Stimulated activated naive CD8-positive, alpha-beta T cell treated with anti-CD3 and anti-CD28 coated beads, Interleukin-15, Interleukin-2, amounts not matched to agents 100 ng/mL and 50 ng/mL, for 24 hours (primary cell): ENCODE measurements around the gene TSTD1.
A peak's percentile ranks its signal among the peaks of the same experiment; 100 is the strongest.
"Not testable (repeated sequence)": the region's sequence is repeated elsewhere in the genome, so short reads cannot be mapped to it uniquely, and the experiment has no call there.

Experiments used
- H3K27ac Mint-ChIP-seq: one replicate; pipeline ENCODE4 v1.8.0; 2021; ENCODE audit warnings: mild to moderate bottlenecking, mixed read lengths
- H3K27me3 Mint-ChIP-seq: one replicate; pipeline ENCODE4 v1.8.0; 2021; ENCODE audit warnings: mixed read lengths
- H3K36me3 Mint-ChIP-seq: one replicate; pipeline ENCODE4 v1.8.0; 2021; ENCODE audit warnings: low read depth, mixed read lengths
- H3K4me1 Mint-ChIP-seq: one replicate; pipeline ENCODE4 v1.8.0; 2021; ENCODE audit warnings: low read depth, mixed read lengths
- H3K4me3 Mint-ChIP-seq: one replicate; pipeline ENCODE4 v1.8.0; 2021; ENCODE audit warnings: mild to moderate bottlenecking, mixed read lengths
- H3K9me3 Mint-ChIP-seq: one replicate; pipeline ENCODE4 v1.8.0; 2021; ENCODE audit warnings: mixed read lengths

Gene TSTD1

DNA sequence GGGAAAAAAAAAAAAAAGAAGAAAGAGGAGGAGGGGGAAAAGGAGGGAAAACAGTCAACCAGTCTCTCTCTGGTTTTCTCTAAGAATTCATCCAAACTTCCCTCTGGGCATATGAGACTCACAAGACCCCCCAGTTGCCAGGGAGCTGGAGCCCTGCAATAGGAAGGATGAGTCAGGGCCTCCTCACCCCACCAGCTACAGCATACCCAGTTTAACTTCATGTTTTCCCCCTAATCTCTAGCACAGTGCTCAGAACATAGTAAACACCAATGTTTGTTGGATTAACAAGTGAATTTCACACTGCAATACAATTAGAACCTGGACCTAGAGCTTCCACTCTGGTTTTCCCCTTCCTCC is 25.7 kb downstream of the TSTD1 start:
- H3K4me1 Mint-ChIP-seq = peaks cover 47% of the 10 kb centered on the region
- H3K27ac Mint-ChIP-seq = peak overlapping the region; percentile 85
- peak overlapping the region; percentile 80 for H3K4me3 Mint-ChIP-seq
- H3K9me3 Mint-ChIP-seq = no peaks in the 10 kb centered on the region
- no peaks in the 10 kb centered on the region for H3K36me3 Mint-ChIP-seq
- H3K27me3 Mint-ChIP-seq = no peaks in the 10 kb centered on the region

DNA sequence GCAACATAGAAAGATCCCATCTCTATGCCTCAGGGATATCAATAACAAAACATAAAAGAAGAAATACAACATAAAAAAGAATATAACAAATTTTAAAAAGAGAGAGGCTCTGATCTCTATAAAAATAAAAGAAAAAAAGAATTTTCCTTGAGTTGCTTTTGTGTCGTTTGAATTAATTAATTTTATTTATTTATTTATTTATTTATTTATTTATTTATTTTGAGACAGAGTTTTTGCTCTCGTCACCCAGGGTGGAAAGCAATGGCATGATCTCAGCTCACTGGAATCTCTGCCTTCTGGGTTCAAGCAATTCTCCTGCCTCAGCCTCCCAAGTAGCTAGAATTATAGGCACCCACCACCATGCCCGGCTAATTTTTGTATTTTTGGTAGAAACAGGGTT is 26.3 kb downstream of the TSTD1 start:
- Mint-ChIP-seq H3K4me1 (peaks cover 42% of the 10 kb centered on the region), H3K27me3 (no peaks in the 10 kb centered on the region), H3K36me3 (no peaks in the 10 kb centered on the region), H3K27ac (no peak overlapping the region), H3K4me3 (no peak overlapping the region), H3K9me3 (no peaks in the 10 kb centered on the region)

DNA sequence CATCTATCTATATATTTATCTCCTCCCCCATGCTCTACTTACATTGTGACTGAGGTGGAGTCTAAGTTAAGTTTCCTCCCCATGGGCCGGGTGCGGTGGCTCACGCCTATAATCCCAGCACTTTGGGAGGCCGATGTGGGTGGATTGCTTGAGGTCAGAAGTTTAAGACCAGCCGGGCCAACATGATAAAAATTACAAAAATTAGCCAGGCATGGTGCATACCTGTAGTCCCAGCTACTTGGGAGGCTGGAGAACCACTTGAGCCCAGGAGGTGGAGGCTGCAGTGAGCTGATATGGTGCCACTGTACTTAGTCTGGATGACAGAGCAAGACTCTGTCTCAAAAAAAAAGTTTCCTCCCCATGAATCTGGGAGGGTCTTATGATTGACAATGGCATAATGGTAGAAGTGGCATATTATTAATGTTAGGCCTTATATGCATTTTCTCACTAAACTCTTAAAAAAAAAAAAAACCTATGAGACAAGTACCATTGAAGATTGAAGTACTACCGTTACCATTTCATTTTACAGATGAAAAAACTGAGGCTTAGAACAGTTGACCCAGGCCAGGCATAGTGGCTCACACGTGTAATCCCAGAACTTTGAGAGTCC is 29.1 kb downstream of the TSTD1 start:
- no peaks in the 10 kb centered on the region for H3K36me3 Mint-ChIP-seq
- H3K4me3 Mint-ChIP-seq = no peak overlapping the region
- H3K27ac Mint-ChIP-seq = no peak overlapping the region
- H3K9me3 Mint-ChIP-seq = no peaks in the 10 kb centered on the region
- H3K4me1 Mint-ChIP-seq = peaks cover 34% of the 10 kb centered on the region
- H3K27me3 Mint-ChIP-seq = no peaks in the 10 kb centered on the region

DNA sequence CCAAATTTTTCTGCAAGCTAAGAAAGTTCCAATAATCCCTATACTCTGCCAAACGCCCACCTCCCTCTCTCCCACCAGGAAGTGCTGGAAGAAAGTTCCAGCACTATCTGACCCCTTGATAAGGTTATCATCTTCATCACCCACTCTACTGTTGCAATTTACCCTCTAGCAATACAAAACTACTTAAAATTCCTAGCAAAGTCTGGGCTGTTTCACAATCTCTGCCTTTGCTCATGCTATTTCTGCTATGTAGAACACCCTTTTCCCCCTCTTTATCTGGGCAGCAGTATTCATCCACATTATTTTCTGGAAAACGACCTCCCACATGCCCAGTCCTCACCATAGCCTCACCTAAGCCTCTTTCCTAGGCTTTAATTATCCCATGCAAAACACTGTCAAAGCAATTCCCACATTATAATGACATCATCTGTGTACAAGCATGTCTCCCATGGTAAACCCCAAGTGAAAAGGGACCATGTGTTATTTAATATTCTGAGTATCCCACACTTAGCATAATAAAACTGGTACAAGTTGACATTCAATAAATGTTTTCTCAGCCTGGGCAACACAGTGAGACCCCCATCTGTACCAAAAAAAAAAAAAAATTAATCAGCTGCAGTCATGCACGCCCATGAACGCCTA is 29.8 kb downstream of the TSTD1 start:
- no peak overlapping the region for H3K27ac Mint-ChIP-seq
- no peak overlapping the region for H3K4me3 Mint-ChIP-seq
- no peaks in the 10 kb centered on the region for H3K27me3 Mint-ChIP-seq
- no peaks in the 10 kb centered on the region for H3K36me3 Mint-ChIP-seq
- H3K9me3 Mint-ChIP-seq = no peaks in the 10 kb centered on the region
- peaks cover 28% of the 10 kb centered on the region for H3K4me1 Mint-ChIP-seq

DNA sequence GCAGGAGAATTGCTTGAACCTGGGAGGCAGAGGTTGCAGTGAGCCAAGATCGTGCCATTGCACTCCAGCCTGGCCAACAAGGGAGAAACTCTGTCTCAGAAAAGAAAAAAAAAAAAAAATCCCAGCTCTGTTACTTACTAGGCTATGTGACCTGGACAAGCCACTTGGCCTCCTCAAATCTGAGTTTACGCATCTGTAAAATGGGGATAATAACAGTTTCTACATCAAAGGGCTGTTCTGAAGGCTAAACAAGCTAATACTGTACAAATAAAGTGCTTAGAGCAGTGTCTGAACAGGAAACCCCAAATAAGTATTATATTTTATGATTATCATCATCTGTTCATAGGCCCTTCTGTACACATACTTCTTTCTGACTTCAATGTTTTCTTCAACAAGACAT is 31.4 kb downstream of the TSTD1 start:
- Mint-ChIP-seq H3K27me3 (no peaks in the 10 kb centered on the region), H3K4me3 (no peak overlapping the region), H3K9me3 (no peaks in the 10 kb centered on the region), H3K4me1 (peaks cover 14% of the 10 kb centered on the region), H3K27ac (no peak overlapping the region), H3K36me3 (no peaks in the 10 kb centered on the region)

DNA sequence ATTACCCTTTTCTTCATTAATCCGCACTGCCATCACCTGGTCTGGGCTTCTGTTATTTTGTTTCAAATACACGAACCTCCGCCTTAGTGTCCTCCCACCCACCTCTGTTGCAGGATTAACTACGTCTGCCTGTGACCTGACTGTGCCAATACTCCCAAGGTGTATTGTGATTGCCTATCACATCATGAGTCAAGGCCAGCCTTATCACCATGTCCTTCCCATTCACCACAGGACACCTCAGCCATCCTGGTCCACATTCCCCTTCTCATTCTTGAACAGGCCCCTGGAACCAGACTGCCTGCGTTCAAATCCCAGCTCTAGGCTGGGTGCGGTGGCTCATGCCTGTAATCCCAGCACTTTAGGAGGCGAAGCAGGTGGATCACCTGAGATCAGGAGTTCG is 32.2 kb downstream of the TSTD1 start:
- peaks cover 8% of the 10 kb centered on the region for H3K4me1 Mint-ChIP-seq
- no peaks in the 10 kb centered on the region for H3K9me3 Mint-ChIP-seq
- no peak overlapping the region for H3K27ac Mint-ChIP-seq
- no peak overlapping the region for H3K4me3 Mint-ChIP-seq
- H3K27me3 Mint-ChIP-seq = no peaks in the 10 kb centered on the region
- H3K36me3 Mint-ChIP-seq = no peaks in the 10 kb centered on the region

DNA sequence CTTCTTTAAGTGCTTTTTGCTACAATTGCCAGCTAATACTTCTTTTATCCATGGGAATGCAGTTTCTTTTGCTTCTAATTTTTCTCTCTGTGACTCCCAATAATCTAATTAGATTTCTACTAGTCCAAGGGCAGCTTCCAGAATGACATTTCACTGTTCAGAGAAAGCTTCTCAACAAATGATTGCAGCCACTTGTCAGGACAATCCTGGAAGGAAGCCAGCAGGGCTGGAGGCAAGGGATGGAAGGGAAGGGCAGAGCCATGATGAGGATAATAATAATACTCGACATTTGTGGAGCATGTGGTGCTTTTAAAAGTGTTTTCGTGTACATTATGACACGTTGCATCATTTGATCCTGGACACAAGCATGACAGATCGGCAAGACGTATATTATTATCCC is 37.2 kb downstream of the TSTD1 start:
- Mint-ChIP-seq H3K27ac (no peak overlapping the region), H3K27me3 (no peaks in the 10 kb centered on the region), H3K9me3 (no peaks in the 10 kb centered on the region), H3K36me3 (peaks cover 9% of the 10 kb centered on the region), H3K4me1 (peaks cover 13% of the 10 kb centered on the region), H3K4me3 (no peak overlapping the region)

DNA sequence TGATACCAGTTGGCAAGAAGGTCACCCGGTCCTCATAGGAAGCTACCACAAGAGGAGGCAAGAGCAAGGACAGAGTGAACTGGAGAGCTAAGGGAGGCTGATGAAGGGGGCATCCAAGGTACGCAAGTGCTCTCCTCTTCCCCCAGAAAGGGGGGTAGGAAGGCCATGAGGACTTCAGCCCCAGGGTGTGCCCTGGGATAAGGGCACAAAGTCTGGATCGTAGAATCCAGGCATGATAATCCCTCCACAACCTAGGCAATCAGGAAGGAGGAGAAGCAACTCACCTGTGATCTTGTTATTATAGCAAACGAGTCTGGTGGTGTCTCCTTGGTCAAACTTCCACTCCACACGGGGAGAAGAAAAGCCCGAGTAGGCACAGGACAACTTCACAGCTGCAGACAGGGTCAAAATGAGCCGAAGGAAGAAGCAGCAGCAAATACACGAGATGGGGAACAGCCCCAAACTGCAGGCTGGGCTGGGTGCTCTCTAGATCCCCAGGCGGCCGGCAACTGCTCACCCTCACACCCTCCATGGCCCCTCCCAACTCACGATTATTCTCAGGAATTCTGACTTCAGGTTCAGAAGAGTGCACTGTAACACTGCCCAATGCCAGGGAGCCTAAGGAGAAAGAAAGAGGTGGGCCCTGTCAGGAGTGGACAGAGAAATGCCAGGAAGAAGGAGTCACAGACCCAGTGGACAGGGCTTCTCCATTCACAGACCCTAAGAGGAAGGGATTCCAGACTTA is 37.9 kb downstream of the TSTD1 start:
- H3K27ac Mint-ChIP-seq = no peak overlapping the region
- peaks cover 9% of the 10 kb centered on the region for H3K36me3 Mint-ChIP-seq
- no peaks in the 10 kb centered on the region for H3K27me3 Mint-ChIP-seq
- H3K4me3 Mint-ChIP-seq = no peak overlapping the region
- no peaks in the 10 kb centered on the region for H3K9me3 Mint-ChIP-seq
- peaks cover 20% of the 10 kb centered on the region for H3K4me1 Mint-ChIP-seq

DNA sequence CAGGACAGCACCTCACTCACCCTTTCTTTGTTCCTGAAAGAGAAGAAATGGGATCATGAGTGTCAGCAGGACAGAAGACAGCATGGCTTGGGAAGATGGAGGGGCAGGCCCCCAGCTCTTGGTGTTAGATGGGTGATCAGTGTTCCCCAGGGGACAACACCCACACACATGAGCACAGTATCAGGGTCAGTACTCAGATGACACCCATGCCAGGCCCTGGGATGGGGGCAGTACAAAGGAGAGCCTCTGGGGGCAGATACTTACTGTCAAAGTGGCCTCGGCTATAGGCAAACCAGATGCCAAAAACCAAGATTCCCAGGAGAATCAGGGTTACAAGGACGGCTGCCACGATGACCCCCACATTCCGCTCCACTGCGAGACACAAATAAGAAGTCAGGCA is 39.4 kb downstream of the TSTD1 start:
- Mint-ChIP-seq H3K4me1 (peaks cover 35% of the 10 kb centered on the region), H3K9me3 (no peaks in the 10 kb centered on the region), H3K4me3 (no peak overlapping the region), H3K27me3 (no peaks in the 10 kb centered on the region), H3K27ac (no peak overlapping the region), H3K36me3 (peaks cover 9% of the 10 kb centered on the region)

DNA sequence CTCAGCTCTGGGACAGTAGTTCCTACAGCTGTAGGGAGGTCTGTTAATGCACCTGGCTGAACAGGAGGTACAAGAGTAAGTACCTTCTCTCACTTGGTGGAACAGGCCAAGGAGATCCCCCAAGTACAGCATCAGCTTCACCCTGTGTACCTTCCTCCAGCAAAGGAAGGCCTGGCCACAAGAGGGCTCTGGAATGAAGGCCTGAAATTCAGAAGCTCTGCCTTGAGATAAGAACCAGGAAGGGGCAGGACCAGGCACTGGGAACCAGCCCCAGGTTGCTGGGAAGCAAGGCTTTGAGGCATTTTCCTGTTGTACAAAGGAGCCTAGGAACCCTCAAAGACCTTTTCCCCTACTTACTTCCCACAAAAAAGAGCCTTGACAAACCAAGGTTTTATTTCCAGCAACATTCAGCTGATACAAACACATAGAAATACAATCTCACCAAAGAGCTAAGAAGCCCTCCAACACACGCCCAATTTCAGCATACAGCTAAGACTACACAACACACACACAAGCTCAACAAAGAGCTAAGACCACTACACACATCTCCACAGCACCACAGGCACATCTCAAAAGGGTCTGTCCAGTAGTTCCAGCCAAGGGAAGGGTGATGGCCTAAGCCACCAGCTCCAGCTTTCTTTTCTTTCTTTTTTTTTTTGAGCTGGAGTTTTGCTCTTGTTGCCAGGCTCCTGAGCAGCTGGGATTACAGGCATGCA is 41.3 kb downstream of the TSTD1 start:
- no peaks in the 10 kb centered on the region for H3K27me3 Mint-ChIP-seq
- peak overlapping the region; percentile 72 for H3K27ac Mint-ChIP-seq
- no peaks in the 10 kb centered on the region for H3K9me3 Mint-ChIP-seq
- H3K4me3 Mint-ChIP-seq = no peak overlapping the region
- H3K36me3 Mint-ChIP-seq = peaks cover 9% of the 10 kb centered on the region
- H3K4me1 Mint-ChIP-seq = peaks cover 36% of the 10 kb centered on the region

DNA sequence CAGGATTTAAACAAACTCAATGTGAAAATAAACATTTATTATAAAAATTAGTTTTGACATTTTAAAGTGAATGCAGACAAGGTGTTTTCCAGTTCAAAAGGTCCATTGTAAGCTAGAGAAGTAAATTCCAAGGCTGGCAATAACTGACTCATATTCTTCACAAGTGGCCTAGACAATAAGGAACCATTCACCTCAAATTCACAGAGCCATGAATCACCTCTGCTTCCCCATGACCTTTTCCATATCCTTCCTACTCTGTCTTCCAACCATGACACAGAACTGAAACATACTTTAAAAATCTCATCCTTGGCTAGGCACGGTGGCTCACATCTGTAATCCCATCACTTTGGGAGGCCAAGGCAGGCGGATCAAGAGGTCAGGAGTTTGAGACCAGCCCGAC is 42.6 kb downstream of the TSTD1 start:
- Mint-ChIP-seq H3K27ac (peak overlapping the region; percentile 66), H3K27me3 (no peaks in the 10 kb centered on the region), H3K9me3 (no peaks in the 10 kb centered on the region), H3K36me3 (peaks cover 9% of the 10 kb centered on the region), H3K4me1 (peaks cover 36% of the 10 kb centered on the region), H3K4me3 (no peak overlapping the region)

DNA sequence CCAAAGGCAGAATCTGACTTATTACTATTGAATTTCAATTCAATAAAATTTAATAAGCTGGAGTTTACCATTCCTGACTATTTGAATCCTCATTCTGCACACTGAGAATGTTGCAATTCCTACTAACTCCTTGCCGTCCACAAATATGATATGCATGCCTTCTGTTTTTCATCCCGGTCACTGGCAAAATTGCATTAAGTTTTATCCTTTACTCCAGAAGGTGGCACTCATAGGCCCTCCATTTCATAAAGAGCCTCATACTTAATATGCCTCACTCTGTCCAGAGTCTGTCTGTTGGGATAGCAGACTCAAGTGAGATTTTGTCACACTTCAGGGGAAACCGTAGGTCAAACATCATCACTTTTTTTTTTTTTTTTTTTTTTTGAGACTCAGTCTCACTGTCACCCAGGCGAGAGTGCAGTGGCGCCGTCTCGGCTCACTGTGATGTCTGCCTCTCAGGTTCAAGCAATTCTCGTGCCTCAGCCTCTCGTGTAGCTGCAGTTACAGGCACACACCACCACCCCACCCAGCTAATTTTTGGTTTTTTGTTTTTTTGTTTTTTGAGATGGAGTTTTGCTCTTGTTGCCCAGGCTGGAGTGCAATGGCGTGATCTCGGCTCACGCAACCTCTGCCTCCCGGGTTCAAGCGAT is 45.1 kb downstream of the TSTD1 start:
- Mint-ChIP-seq H3K9me3 (no peaks in the 10 kb centered on the region), H3K4me3 (no peak overlapping the region), H3K27ac (peak overlapping the region; percentile 49), H3K36me3 (peaks cover 5% of the 10 kb centered on the region), H3K4me1 (peaks cover 47% of the 10 kb centered on the region), H3K27me3 (no peaks in the 10 kb centered on the region)

DNA sequence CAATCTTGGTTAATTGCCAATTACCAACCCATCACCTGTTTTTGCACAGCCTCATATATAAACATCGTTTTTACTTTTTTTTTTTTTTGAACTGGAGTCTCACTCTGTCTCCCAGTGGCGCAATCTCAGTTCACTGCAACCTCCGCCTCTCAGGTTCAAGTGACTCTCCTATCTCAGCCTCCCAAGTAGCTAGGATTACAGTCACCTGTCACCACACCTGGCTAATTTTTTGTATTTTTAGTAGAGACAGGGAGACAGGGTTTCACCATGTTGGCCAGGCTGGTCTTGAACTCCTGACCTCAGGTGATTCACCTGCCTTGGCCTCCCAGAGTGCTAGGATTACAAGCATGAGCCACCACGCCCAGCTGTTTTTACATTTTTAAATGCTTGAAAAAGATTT is 46.7 kb downstream of the TSTD1 start:
- H3K27ac Mint-ChIP-seq, H3K36me3 Mint-ChIP-seq, H3K27me3 Mint-ChIP-seq, H3K4me3 Mint-ChIP-seq, H3K9me3 Mint-ChIP-seq: not testable (repeated sequence)
- H3K4me1 Mint-ChIP-seq = peaks cover 38% of the 10 kb centered on the region
